MM.1S (cell line): ENCODE results near the gene GK2.

Experiments
- DNase-seq: peaks from one replicate; pipeline ENCODE4 v3.0.0-alpha.2; 2015
- H2AFZ ChIP-seq: fragments of 300-600 bp; sonication (generic); 2 replicates; pipeline ENCODE4 v1.6.0; 2016; ENCODE audit warnings: antibody characterized with exemption, low read length
- H3F3A ChIP-seq: fragments of 300-600 bp; sonication (generic); 2 replicates; pipeline ENCODE4 v1.6.1; 2016; ENCODE audit warnings: mild to moderate bottlenecking, antibody characterized with exemption, low read length, moderate library complexity, mixed read lengths; ENCODE audit not compliant: insufficient read depth
- H3K27ac ChIP-seq: fragments of 300-600 bp; sonication (generic); 2 replicates; pipeline ENCODE4 v1.5.1; 2016; ENCODE audit warnings: mild to moderate bottlenecking, low read length
- H3K27me3 ChIP-seq: fragments of 300-600 bp; sonication (generic); replicated peaks from 2 replicates; pipeline ENCODE4 v1.6.0; 2016; ENCODE audit warnings: low read length; ENCODE audit not compliant: insufficient read depth
- H3K36me3 ChIP-seq: fragments of 300-600 bp; sonication (generic); replicated peaks from 2 replicates; pipeline ENCODE4 v1.6.1; 2016; ENCODE audit warnings: mild to moderate bottlenecking, low read length, mixed read lengths; ENCODE audit not compliant: insufficient read depth
- H3K4me1 ChIP-seq: fragments of 300-600 bp; sonication (generic); 2 replicates; pipeline ENCODE4 v1.6.1; 2016; ENCODE audit warnings: low read length, mixed read lengths
- H3K4me2 ChIP-seq: fragments of 300-600 bp; sonication (generic); 2 replicates; pipeline ENCODE4 v1.6.0; 2016; ENCODE audit warnings: low read depth, low read length
- H3K4me3 ChIP-seq: fragments of 300-600 bp; sonication (generic); 2 replicates; pipeline ENCODE4 v1.5.1; 2016; ENCODE audit warnings: low read length, mixed read lengths
- H3K79me2 ChIP-seq: fragments of 300-600 bp; sonication (generic); 2 replicates; pipeline ENCODE4 v1.6.1; 2016; ENCODE audit warnings: mixed run types, low read length, mixed read lengths
- H3K9ac ChIP-seq: fragments of 300-600 bp; sonication (generic); 2 replicates; pipeline ENCODE4 v1.6.1; 2016; ENCODE audit warnings: low read length, mixed read lengths
- H3K9me2 ChIP-seq: fragments of 300-600 bp; sonication (generic); replicated peaks from 2 replicates; pipeline ENCODE4 v1.6.1; 2016; ENCODE audit warnings: mild to moderate bottlenecking, low read length, mixed read lengths; ENCODE audit not compliant: insufficient read depth
- H3K9me3 ChIP-seq: fragments of 300-600 bp; sonication (generic); replicated peaks from 2 replicates; pipeline ENCODE4 v1.6.1; 2016; ENCODE audit warnings: mild to moderate bottlenecking, low read length, mixed read lengths; ENCODE audit not compliant: insufficient read depth
- H4K20me1 ChIP-seq: fragments of 300-600 bp; sonication (generic); 2 replicates; pipeline ENCODE4 v1.6.1; 2016; ENCODE audit warnings: mild to moderate bottlenecking, low read length, moderate library complexity, mixed read lengths; ENCODE audit not compliant: insufficient read depth
- EZH2 ChIP-seq: fragments of 300-600 bp; sonication (generic); optimal IDR thresholded peaks from 2 replicates; pipeline ENCODE3; 2017; ENCODE audit warnings: low read depth, mild to moderate bottlenecking, antibody characterized with exemption, low read length, mixed read lengths
- EZH2phosphoT487 ChIP-seq: fragments of 300-600 bp; sonication (generic); IDR thresholded peaks from 2 replicates; pipeline ENCODE4 v1.6.1; 2018; ENCODE audit warnings: antibody characterized with exemption, low read length
- TF ChIP-seq, protein P1 (sequence below): fragments of 300-600 bp; sonication (generic); IDR thresholded peaks from 2 replicates; pipeline ENCODE4 v1.5.1; 2016; ENCODE audit warnings: antibody characterized with exemption, low read length, mixed read lengths

The GK2 gene

DNA sequence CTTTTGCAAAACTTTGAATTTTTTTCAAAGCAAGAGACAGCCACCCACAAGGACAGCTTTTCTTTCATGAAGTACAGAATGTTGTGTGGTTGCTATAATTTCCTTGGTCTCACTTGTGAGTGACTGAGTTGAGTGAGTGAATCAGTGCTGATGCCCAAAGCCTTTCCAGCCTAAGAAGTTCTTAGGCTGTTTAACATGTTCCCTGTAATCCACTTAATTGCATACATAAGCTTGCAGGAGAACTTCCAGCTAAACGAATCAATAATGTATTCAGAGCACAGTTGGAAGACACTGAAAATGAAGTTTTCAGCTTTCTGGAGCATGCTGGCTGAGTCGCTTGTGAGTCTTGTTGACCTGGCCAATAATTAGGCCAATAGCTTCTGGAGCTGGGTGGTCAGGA, 42.0 kb upstream of the GK2 start:
- Histone ChIP-seq H3K36me3 (no peaks in the 10 kb centered on the region), H3K79me2 (no peaks in the 10 kb centered on the region), H3K4me2 (no peak overlapping the region), H3K9me3 (no peaks in the 10 kb centered on the region), H3K27ac (no peak overlapping the region), H3F3A (no peaks in the 10 kb centered on the region), H3K9ac (no peak overlapping the region), H3K4me3 (no peak overlapping the region), H3K27me3 (no peaks in the 10 kb centered on the region), H2AFZ (no peak overlapping the region), H3K9me2 (no peaks in the 10 kb centered on the region), H3K4me1 (no peaks in the 10 kb centered on the region), H4K20me1 (no peaks in the 10 kb centered on the region)
- DNase-seq = no peak
- TF ChIP-seq, protein P1, sequence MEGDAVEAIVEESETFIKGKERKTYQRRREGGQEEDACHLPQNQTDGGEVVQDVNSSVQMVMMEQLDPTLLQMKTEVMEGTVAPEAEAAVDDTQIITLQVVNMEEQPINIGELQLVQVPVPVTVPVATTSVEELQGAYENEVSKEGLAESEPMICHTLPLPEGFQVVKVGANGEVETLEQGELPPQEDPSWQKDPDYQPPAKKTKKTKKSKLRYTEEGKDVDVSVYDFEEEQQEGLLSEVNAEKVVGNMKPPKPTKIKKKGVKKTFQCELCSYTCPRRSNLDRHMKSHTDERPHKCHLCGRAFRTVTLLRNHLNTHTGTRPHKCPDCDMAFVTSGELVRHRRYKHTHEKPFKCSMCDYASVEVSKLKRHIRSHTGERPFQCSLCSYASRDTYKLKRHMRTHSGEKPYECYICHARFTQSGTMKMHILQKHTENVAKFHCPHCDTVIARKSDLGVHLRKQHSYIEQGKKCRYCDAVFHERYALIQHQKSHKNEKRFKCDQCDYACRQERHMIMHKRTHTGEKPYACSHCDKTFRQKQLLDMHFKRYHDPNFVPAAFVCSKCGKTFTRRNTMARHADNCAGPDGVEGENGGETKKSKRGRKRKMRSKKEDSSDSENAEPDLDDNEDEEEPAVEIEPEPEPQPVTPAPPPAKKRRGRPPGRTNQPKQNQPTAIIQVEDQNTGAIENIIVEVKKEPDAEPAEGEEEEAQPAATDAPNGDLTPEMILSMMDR = no peak
- TF ChIP-seq EZH2phosphoT487 (no peak), EZH2 (no peak)

DNA sequence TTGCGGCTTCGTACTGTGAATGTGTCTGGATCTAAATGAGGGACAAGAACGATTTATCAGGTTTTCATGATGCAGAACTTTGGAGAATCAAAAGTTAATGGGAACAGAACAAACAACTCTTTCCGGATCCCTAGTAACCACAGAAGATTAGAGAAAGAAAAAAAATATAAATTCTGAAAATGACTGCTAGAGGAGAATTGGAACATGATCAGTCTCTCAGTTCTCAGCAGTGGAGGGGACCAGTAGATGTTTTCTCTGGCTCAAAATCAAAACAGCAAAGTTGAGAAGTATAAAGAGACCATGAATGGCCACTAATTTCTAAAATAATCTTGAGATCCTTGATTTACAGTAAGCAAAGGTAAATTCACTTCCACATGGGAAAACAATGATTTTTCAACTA, 38.1 kb upstream of the GK2 start:
- H3K27ac ChIP-seq = no peak overlapping the region
- H3K4me2 ChIP-seq = no peak overlapping the region
- no peak overlapping the region for H2AFZ ChIP-seq
- H3F3A ChIP-seq = no peaks in the 10 kb centered on the region
- no peak overlapping the region for H3K9ac ChIP-seq
- H3K36me3 ChIP-seq = no peaks in the 10 kb centered on the region
- TF ChIP-seq, protein P1 = no peak
- TF ChIP-seq EZH2phosphoT487 (no peak), EZH2 (no peak)
- no peak overlapping the region for H3K4me3 ChIP-seq
- no peaks in the 10 kb centered on the region for H4K20me1 ChIP-seq
- no peaks in the 10 kb centered on the region for H3K27me3 ChIP-seq
- no peaks in the 10 kb centered on the region for H3K9me3 ChIP-seq
- H3K79me2 ChIP-seq = no peaks in the 10 kb centered on the region
- no peaks in the 10 kb centered on the region for H3K4me1 ChIP-seq
- no peaks in the 10 kb centered on the region for H3K9me2 ChIP-seq
- DNase-seq = no peak

DNA sequence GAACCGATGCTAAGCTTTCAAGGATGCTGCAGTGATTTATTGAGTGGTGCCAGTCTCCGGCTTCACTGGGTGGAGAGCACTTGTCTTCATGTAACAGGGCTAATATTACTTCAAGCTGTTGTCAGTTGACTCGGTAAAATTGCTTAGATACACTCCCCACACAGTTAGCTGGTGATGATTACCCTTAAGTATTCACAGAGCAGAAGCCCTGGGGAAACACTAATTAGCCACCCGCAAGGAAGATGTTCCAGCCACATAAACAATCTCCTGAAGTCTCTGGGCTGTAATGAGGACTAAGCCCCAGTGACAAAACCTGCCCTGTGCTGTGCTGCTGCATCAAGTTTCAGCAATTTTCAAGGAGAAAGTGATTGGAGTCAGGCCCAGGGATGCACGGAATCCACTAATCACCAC, 37.3 kb upstream of the GK2 start:
- Histone ChIP-seq H3K27me3 (no peaks in the 10 kb centered on the region), H3F3A (no peaks in the 10 kb centered on the region), H3K9me2 (no peaks in the 10 kb centered on the region), H3K27ac (no peak overlapping the region), H3K9me3 (no peaks in the 10 kb centered on the region), H3K4me3 (no peak overlapping the region), H3K4me2 (no peak overlapping the region), H3K9ac (no peak overlapping the region), H3K36me3 (no peaks in the 10 kb centered on the region), H3K79me2 (no peaks in the 10 kb centered on the region), H2AFZ (no peak overlapping the region), H3K4me1 (no peaks in the 10 kb centered on the region), H4K20me1 (no peaks in the 10 kb centered on the region)
- DNase-seq = no peak
- TF ChIP-seq EZH2phosphoT487 (no peak), EZH2 (no peak)
- TF ChIP-seq, protein P1 = no peak

DNA sequence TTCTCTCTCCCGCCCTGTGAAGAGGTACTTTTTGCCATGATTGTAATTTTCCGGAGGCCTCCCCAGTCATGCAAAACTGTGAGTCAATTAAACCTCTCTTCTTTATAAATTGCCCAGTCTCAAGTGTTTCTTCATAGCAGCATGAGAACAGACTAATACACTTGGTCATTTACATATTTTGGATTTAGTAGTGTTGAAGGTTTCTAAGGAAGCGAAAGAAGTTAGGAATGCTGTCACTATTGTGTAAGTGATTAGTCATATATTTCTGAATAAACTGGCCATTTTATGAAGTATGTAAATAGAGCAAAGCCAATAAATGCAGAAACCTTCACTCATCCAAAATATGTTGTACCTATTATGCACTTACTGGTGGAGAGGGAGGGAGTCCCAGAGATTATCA, 34.4 kb upstream of the GK2 start:
- no peaks in the 10 kb centered on the region for H3K9me3 ChIP-seq
- H3K36me3 ChIP-seq = no peaks in the 10 kb centered on the region
- H3K79me2 ChIP-seq = no peaks in the 10 kb centered on the region
- no peak for DNase-seq
- TF ChIP-seq EZH2phosphoT487 = no peak
- TF ChIP-seq EZH2 = no peak
- TF ChIP-seq, protein P1 = no peak
- H3K9ac ChIP-seq = no peak overlapping the region
- no peaks in the 10 kb centered on the region for H3K9me2 ChIP-seq
- H3K27me3 ChIP-seq = no peaks in the 10 kb centered on the region
- no peak overlapping the region for H3K4me3 ChIP-seq
- no peak overlapping the region for H2AFZ ChIP-seq
- H3K4me1 ChIP-seq = no peaks in the 10 kb centered on the region
- H4K20me1 ChIP-seq = no peaks in the 10 kb centered on the region
- H3F3A ChIP-seq = no peaks in the 10 kb centered on the region
- H3K27ac ChIP-seq = no peak overlapping the region
- H3K4me2 ChIP-seq = no peak overlapping the region
